ENCODE results near the gene CLEC4E. TPM values are rescaled to one million over a fixed set of nuclear protein-coding genes. Genes with fewer than 3 reads are reported as not detected.
"Not testable (repeated sequence)": the region's sequence is repeated elsewhere in the genome, so short reads cannot be mapped to it uniquely, and the experiment has no call there.

Gene CLEC4E, protein sequence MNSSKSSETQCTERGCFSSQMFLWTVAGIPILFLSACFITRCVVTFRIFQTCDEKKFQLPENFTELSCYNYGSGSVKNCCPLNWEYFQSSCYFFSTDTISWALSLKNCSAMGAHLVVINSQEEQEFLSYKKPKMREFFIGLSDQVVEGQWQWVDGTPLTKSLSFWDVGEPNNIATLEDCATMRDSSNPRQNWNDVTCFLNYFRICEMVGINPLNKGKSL
- total RNA-seq (2016; rRNA removed; fragmentation: Illumina TruSeq; extraction: Trizol) (not detected in 2 replicates), polyA plus RNA-seq (2011; rRNA removed) (not detected in 2 replicates), polyA minus RNA-seq (2011; rRNA and poly(A)+ RNA removed; ENCODE audit: low replicate concordance) (not detected in 2 replicates), Bru-seq, nascent RNA (not detected), BruChase-seq, experiment 1, labeled RNA remaining after a 6-hour chase (not detected), BruChase-seq, experiment 2, labeled RNA remaining after a 2-hour chase (not detected)
- total RNA-seq (2016; cell fraction: cytosol; rRNA removed; fragmentation: Illumina TruSeq; extraction: Trizol; ENCODE audit: low read depth), result not detected in 2 replicates
- total RNA-seq (2016; cell fraction: insoluble cytoplasmic fraction; rRNA removed; fragmentation: Illumina TruSeq; extraction: Trizol), result not detected in 2 replicates
- total RNA-seq (2016; cell fraction: membrane; rRNA removed; fragmentation: Illumina TruSeq; extraction: Trizol), result not detected in 2 replicates
- total RNA-seq (2016; cell fraction: nucleus; rRNA removed; fragmentation: Illumina TruSeq; extraction: Trizol), result not detected in 2 replicates
- not detected in 2 replicates for polyA plus RNA-seq (2011; cell fraction: cytosol; rRNA removed)
- polyA plus RNA-seq (2011; cell fraction: nucleus; rRNA removed), result not detected in 2 replicates
- not detected in 2 replicates for polyA plus RNA-seq (2012)
- polyA plus RNA-seq (2016; cell fraction: cytosol; fragmentation: Illumina TruSeq; extraction: Trizol; ENCODE audit: low read depth), result not detected in 2 replicates
- polyA plus RNA-seq (2016; cell fraction: insoluble cytoplasmic fraction; fragmentation: Illumina TruSeq; extraction: Trizol; ENCODE audit: low read depth), result not detected in 2 replicates
- polyA plus RNA-seq (2016; cell fraction: membrane; fragmentation: Illumina TruSeq; extraction: Trizol; ENCODE audit: low read depth), result not detected in 2 replicates
- not detected in 2 replicates for polyA plus RNA-seq (2016; cell fraction: nucleus; fragmentation: Illumina TruSeq; extraction: Trizol; ENCODE audit: insufficient read depth, low read depth)
- not detected in 2 replicates for polyA minus RNA-seq (2011; cell fraction: cytosol; rRNA and poly(A)+ RNA removed)
- not detected in 2 replicates for polyA minus RNA-seq (2011; cell fraction: nucleus; rRNA and poly(A)+ RNA removed)
- long read RNA-seq, experiment 1, result 0 reads
- long read RNA-seq, experiment 2, result 0 reads

DNA sequence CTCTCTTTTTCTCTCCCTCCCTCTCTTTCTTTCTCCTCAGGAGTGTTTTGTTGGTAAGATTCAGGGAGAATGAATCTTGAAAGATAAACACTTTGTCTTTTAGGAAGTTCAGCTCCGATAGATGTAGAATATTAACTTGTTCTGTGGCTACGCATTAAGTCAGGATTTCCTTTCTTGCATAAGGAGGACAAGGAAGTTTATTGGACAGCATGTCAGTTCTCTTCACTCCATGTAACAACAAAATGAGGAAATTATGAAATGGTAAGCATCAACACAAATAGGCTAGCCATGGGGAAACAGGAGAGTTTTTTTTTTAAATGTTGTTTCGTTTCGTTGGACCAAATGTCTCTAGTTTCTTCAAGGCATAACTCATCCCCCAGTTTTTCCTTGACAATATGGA is at the start of gene CLEC4E:
Gene CLEC4E, minus strand, starts transcription at position 75 of the 400 bp plus-strand sequence. CDS start 108 bp downstream, outside the sequence.
- WGBS (ENCODE audit: low lambda C conversion rate), result 4% methylated on average over 4 of the region's 4 CpGs
- FAIRE-seq; H3K4me1 ChIP-seq (ENCODE audit: insufficient read depth, low read length): not testable (repeated sequence)

DNA sequence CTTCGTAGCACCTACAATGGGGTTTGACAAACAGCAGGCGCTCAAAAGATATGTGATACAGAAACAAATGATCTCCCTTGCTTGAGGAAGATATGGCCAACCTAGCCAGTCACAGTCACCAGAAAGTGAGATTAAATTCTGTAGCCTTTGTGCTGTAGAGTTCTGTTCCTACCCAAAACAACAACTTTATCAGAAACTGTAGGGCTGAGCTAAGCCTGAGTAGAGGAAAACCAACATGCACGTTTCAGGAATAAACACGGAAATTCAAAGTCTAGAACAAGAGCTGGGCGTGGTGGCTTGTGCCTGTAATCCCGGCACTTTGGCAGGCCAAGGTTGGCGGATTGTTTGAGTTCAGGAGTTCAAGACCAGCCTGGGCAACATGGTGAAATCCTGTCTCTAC is 49.0 kb upstream of the CLEC4E start:
- no peak overlapping the region for H3K27ac ChIP-seq (ENCODE audit: extremely low read length, insufficient read depth, low read length)
- no peak overlapping the region for H2AFZ ChIP-seq (ENCODE audit: low read length)
- H3K9ac ChIP-seq (ENCODE audit: insufficient read depth, low read depth, low read length), result no peak overlapping the region
- no peaks in the 10 kb centered on the region for H4K20me1 ChIP-seq (ENCODE audit: insufficient read depth, low read length)
- ChIA-PET POLR2A (no interaction called here), CTCF (ENCODE audit: low intra/inter-chr PET ratio, low total read pairs) (no interaction called here)
- H3K4me1 ChIP-seq (ENCODE audit: insufficient read depth, low read length), result peaks cover 7% of the 10 kb centered on the region; the same call in 1 of the 2 replicates
- in situ Hi-C loops (cut with HindIII; ENCODE audit: extremely low pct_ligation_motif_present, low pct_unique_long_range_greater_than_20kb) (no loop called here), intact Hi-C loops (cut with micrococcal nuclease; ENCODE audit: unreplicated experiment) (no loop called here)
- no TSS peak for BruUV-seq (replicated peaks)
- FAIRE-seq (no peak), ATAC-seq (no peak), DNase-seq (ENCODE audit: low spot score) (no peak)
- H3K36me3 ChIP-seq (replicated peaks in 1 of 2; ENCODE audit: control insufficient read depth in 1 of 2, insufficient read depth in 2 of 2, low read length in 2 of 2), result no peaks in the 10 kb centered on the region
- H3K9me3 ChIP-seq (ENCODE audit: low read length), result no peaks in the 10 kb centered on the region
- H3K79me2 ChIP-seq (ENCODE audit: insufficient read depth, low read length), result no peaks in the 10 kb centered on the region
- H3K27me3 ChIP-seq (ENCODE audit: control insufficient read depth in 1 of 2, insufficient read depth in 2 of 2, low read length in 2 of 2), result no peaks in the 10 kb centered on the region
- no peak overlapping the region for H3K4me3 ChIP-seq (replicated peaks in 1 of 3; ENCODE audit: insufficient read depth in 1 of 3, low read depth in 2 of 3, low read length in 3 of 3)
- 20% methylated on average over 7 of the region's 7 CpGs for WGBS (ENCODE audit: low lambda C conversion rate)
- H3K4me2 ChIP-seq (ENCODE audit: low read depth, low read length), result no peak overlapping the region
- TF ChIP-seq HCFC1 (IDR thresholded peaks at IDR 0.05; ENCODE audit: low read depth, low read length), result no peak
- TF ChIP-seq, protein P1, sequence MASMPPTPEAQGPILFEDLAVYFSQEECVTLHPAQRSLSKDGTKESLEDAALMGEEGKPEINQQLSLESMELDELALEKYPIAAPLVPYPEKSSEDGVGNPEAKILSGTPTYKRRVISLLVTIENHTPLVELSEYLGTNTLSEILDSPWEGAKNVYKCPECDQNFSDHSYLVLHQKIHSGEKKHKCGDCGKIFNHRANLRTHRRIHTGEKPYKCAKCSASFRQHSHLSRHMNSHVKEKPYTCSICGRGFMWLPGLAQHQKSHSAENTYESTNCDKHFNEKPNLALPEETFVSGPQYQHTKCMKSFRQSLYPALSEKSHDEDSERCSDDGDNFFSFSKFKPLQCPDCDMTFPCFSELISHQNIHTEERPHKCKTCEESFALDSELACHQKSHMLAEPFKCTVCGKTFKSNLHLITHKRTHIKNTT (CRISPR knock-in tag; IDR thresholded peaks at IDR 0.05), result no peak

More for the DNA sequence above, at the start of gene CLEC4E:
- H3K36me3 ChIP-seq (replicated peaks in 1 of 2; ENCODE audit: control insufficient read depth in 1 of 2, insufficient read depth in 2 of 2, low read length in 2 of 2); H3K4me3 ChIP-seq (replicated peaks in 1 of 3; ENCODE audit: insufficient read depth in 1 of 3, low read depth in 2 of 3, low read length in 3 of 3); intact Hi-C loops (cut with micrococcal nuclease; ENCODE audit: unreplicated experiment); H3K9ac ChIP-seq (ENCODE audit: insufficient read depth, low read depth, low read length); BruUV-seq (replicated peaks); DNase-seq (ENCODE audit: low spot score); H4K20me1 ChIP-seq (ENCODE audit: insufficient read depth, low read length); H3K79me2 ChIP-seq (ENCODE audit: insufficient read depth, low read length); H3K9me3 ChIP-seq (ENCODE audit: low read length); CTCF ChIA-PET (ENCODE audit: low intra/inter-chr PET ratio, low total read pairs); H3K27me3 ChIP-seq (ENCODE audit: control insufficient read depth in 1 of 2, insufficient read depth in 2 of 2, low read length in 2 of 2); H3K4me2 ChIP-seq (ENCODE audit: low read depth, low read length); ATAC-seq; H2AFZ ChIP-seq (ENCODE audit: low read length); H3K27ac ChIP-seq (ENCODE audit: extremely low read length, insufficient read depth, low read length); POLR2A ChIA-PET: not testable (repeated sequence)
- in situ Hi-C loops (cut with HindIII; ENCODE audit: extremely low pct_ligation_motif_present, low pct_unique_long_range_greater_than_20kb), result loop anchor here (10.0 kb wide), 1 partner anchor 64 kb away; no protein-coding TSS in a partner anchor
